ENCODE measurements around the gene PDAP1.
"Not testable (repeated sequence)": the region's sequence is repeated elsewhere in the genome, so short reads cannot be mapped to it uniquely, and the experiment has no call there.

The PDAP1 gene

DNA sequence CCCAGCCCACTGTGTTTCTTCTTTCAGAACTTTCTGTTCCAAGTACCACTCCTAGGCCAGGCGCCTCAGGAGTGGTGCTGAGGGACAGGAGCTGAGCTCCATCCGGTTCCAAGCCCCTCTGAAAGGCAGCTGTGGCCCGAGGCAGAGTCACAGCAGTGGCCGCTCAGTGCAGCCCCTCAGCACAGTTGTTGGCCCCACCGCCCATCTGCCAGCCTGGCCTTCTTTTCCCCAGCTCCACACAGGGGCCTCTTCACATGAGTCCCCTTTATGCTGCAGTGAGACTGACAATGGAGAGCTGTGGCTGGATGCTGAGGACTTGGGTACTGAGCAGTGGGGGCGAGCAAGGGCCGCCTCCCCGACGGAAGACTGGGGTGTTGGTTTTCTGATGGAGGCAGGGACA lies 9.9 kb upstream of the PDAP1 start:
- CTCF ChIA-PET = interaction anchor here (0.6 kb wide), 1 partner anchor 77 kb away, joined by 3 read pairs; no protein-coding TSS in a partner anchor
- no peaks in the 10 kb centered on the region for H3K4me1 ChIP-seq (ENCODE audit: control extremely low read depth in 1 of 4, control insufficient read depth in 4 of 4, insufficient read depth in 4 of 4, low read length in 3 of 4)
- H3K27me3 ChIP-seq (replicated peaks in 2 of 5; ENCODE audit: control insufficient read depth in 4 of 5, insufficient read depth in 5 of 5, low read length in 4 of 5) = no peaks in the 10 kb centered on the region
- peaks cover 11 to 85% (median 64%) of the 10 kb centered on the region in 4 experiments for H3K36me3 ChIP-seq (ENCODE audit: control insufficient read depth in 4 of 4, insufficient read depth in 4 of 4, low read length in 3 of 4)
- H3K9me3 ChIP-seq (ENCODE audit: control extremely low read depth in 1 of 5, control insufficient read depth in 4 of 5, insufficient read depth in 2 of 5, low read depth in 1 of 5, low read length in 4 of 5) = no peaks in the 10 kb centered on the region
- no peak for DNase-seq
- POLR2A ChIA-PET = no interaction called here
- 97% methylated on average over 8 of the region's 9 CpGs for WGBS (ENCODE audit: insufficient coverage)
- H3K4me3 ChIP-seq (ENCODE audit: control insufficient read depth in 1 of 7, extremely low read depth in 1 of 7, insufficient read depth in 4 of 7, low read depth in 2 of 7, low read length in 6 of 7) = no peak overlapping the region
- no peak overlapping the region for H3K27ac ChIP-seq (ENCODE audit: insufficient read depth in 1 of 2, low read depth in 1 of 2, low read length in 2 of 2, poor library complexity in 1 of 2, severe bottlenecking in 2 of 2)

DNA sequence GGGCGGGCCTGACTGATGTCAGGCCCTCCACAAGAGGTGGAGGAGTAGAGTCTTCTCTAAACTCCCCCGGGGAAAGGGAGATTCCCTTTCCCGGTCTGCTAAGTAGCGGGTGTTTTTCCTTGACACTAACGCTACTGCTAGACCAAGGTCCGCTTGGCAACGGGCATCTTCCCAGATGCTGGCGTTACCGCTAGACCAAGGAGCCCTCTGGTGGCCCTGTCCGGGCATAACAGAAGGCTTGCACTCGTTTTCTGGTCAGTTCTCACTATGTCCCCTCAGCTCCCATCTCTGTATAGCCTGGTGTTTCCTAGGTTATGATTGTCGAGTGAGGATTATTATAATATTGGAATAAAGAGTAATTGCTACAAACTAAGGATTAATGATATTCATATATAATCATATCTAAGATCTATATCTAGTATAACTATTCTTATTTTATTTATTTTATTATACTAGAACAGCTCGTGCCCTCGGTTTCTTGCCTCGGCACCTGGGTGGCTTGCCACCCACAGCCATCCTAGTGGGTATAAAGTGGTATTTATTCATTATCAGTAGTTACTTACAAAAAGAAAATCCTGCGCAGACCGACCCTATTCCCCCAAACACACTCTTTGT lies 7.2 kb upstream of the PDAP1 start:
- DNase-seq = peak in 1 of 3 donors; percentile 34
- H3K27ac ChIP-seq (ENCODE audit: insufficient read depth in 1 of 2, low read depth in 1 of 2, low read length in 2 of 2, poor library complexity in 1 of 2, severe bottlenecking in 2 of 2); H3K9me3 ChIP-seq (ENCODE audit: control extremely low read depth in 1 of 5, control insufficient read depth in 4 of 5, insufficient read depth in 2 of 5, low read depth in 1 of 5, low read length in 4 of 5); H3K27me3 ChIP-seq (replicated peaks in 2 of 5; ENCODE audit: control insufficient read depth in 4 of 5, insufficient read depth in 5 of 5, low read length in 4 of 5); H3K4me3 ChIP-seq (ENCODE audit: control insufficient read depth in 1 of 7, extremely low read depth in 1 of 7, insufficient read depth in 4 of 7, low read depth in 2 of 7, low read length in 6 of 7); POLR2A ChIA-PET; H3K4me1 ChIP-seq (ENCODE audit: control extremely low read depth in 1 of 4, control insufficient read depth in 4 of 4, insufficient read depth in 4 of 4, low read length in 3 of 4): not testable (repeated sequence)
- WGBS (ENCODE audit: insufficient coverage) = 96% methylated on average over 7 of the region's 17 CpGs
- CTCF ChIA-PET = interaction anchor here (0.7 to 2.0 kb wide), 5 partner anchors 10 to 48 kb away, joined by 3 to 8 read pairs (median 3); no protein-coding TSS in a partner anchor
- H3K36me3 ChIP-seq (ENCODE audit: control insufficient read depth in 4 of 4, insufficient read depth in 4 of 4, low read length in 3 of 4) = peaks cover 21 to 91% (median 64%) of the 10 kb centered on the region in 4 experiments

DNA sequence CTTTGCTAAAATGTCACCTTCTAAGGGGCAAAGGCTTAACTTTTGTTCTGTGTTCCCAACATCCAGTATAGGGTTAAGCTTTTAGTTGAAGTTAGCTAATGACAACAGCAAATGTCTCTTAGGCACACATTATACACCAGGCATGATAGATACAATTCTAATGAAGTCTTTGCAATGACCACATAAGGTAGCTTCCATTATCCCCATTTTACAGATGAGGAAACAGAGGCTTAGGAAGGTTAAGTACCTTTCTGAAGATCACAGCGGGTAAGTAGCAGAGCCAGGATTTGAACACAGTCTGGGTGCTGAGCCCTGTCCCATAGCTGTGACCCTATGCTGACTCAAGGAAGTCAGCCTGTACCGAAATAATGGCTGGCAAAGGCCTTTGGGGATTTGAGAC lies 2.2 kb upstream of the PDAP1 start:
- H3K9me3 ChIP-seq (ENCODE audit: control extremely low read depth in 1 of 5, control insufficient read depth in 4 of 5, insufficient read depth in 2 of 5, low read depth in 1 of 5, low read length in 4 of 5) = no peaks in the 10 kb centered on the region
- ChIA-PET CTCF (interaction anchor here (1.0 to 2.3 kb wide), 2 partner anchors 9 to 46 kb away, joined by 4 to 10 read pairs; no protein-coding TSS in a partner anchor), POLR2A (no interaction called here)
- no peak overlapping the region for H3K4me3 ChIP-seq (ENCODE audit: control insufficient read depth in 1 of 7, extremely low read depth in 1 of 7, insufficient read depth in 4 of 7, low read depth in 2 of 7, low read length in 6 of 7)
- 100% methylated on average over 2 of the region's 2 CpGs for WGBS (ENCODE audit: insufficient coverage)
- no peaks in the 10 kb centered on the region for H3K27me3 ChIP-seq (replicated peaks in 2 of 5; ENCODE audit: control insufficient read depth in 4 of 5, insufficient read depth in 5 of 5, low read length in 4 of 5)
- peak overlapping the region in 1 of 2 experiments; percentile 17 for H3K27ac ChIP-seq (ENCODE audit: insufficient read depth in 1 of 2, low read depth in 1 of 2, low read length in 2 of 2, poor library complexity in 1 of 2, severe bottlenecking in 2 of 2)
- no peak for DNase-seq
- H3K4me1 ChIP-seq (ENCODE audit: control extremely low read depth in 1 of 4, control insufficient read depth in 4 of 4, insufficient read depth in 4 of 4, low read length in 3 of 4) = peaks cover 22 to 33% (median 32%) of the 10 kb centered on the region in 4 experiments
- H3K36me3 ChIP-seq (ENCODE audit: control insufficient read depth in 4 of 4, insufficient read depth in 4 of 4, low read length in 3 of 4) = peaks cover 14 to 44% (median 33%) of the 10 kb centered on the region in 4 experiments

DNA sequence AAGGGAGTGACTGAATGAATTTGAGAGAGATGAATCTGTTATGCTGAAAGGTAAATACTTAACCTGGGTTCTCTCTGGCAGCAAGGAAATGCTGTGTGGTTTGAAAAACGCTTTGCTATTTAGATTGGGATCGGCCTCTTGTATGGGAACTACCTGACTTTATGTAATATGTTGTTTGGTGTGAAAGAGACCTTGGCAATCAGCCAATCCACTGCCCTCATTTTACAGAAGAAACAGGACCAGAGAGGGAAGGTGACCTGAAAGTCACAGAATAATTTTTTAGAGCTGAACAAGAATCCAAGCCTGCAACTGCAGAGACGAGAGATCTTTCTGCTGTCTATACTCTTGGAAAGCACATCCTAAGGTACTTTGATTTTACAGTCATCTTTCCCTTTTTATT lies 1.4 kb upstream of the PDAP1 start:
- Histone ChIP-seq H3K27ac (ENCODE audit: insufficient read depth in 1 of 2, low read depth in 1 of 2, low read length in 2 of 2, poor library complexity in 1 of 2, severe bottlenecking in 2 of 2) (peak overlapping the region; percentile 96 to 99), H3K9me3 (ENCODE audit: control extremely low read depth in 1 of 5, control insufficient read depth in 4 of 5, insufficient read depth in 2 of 5, low read depth in 1 of 5, low read length in 4 of 5) (no peaks in the 10 kb centered on the region), H3K36me3 (ENCODE audit: control insufficient read depth in 4 of 4, insufficient read depth in 4 of 4, low read length in 3 of 4) (peaks cover 14 to 42% (median 27%) of the 10 kb centered on the region in 4 experiments), H3K27me3 (replicated peaks in 2 of 5; ENCODE audit: control insufficient read depth in 4 of 5, insufficient read depth in 5 of 5, low read length in 4 of 5) (no peaks in the 10 kb centered on the region), H3K4me1 (ENCODE audit: control extremely low read depth in 1 of 4, control insufficient read depth in 4 of 4, insufficient read depth in 4 of 4, low read length in 3 of 4) (peaks cover 22 to 33% (median 32%) of the 10 kb centered on the region in 4 experiments), H3K4me3 (ENCODE audit: control insufficient read depth in 1 of 7, extremely low read depth in 1 of 7, insufficient read depth in 4 of 7, low read depth in 2 of 7, low read length in 6 of 7) (peak overlapping the region in 6 of 7 experiments; percentile 37 to 99 (median 92))
- DNase-seq = peak in 1 of 3 donors; percentile 22
- no CpG with 5 or more reads among the region's 3 CpGs for WGBS (ENCODE audit: insufficient coverage)
- ChIA-PET CTCF (interaction anchor here (1.0 to 2.3 kb wide), 2 partner anchors 11 to 46 kb away, joined by 3 to 10 read pairs; no protein-coding TSS in a partner anchor), POLR2A (interaction anchor here (1.2 kb wide), 1 partner anchor 15 kb away, joined by 3 read pairs; no protein-coding TSS in a partner anchor)

DNA sequence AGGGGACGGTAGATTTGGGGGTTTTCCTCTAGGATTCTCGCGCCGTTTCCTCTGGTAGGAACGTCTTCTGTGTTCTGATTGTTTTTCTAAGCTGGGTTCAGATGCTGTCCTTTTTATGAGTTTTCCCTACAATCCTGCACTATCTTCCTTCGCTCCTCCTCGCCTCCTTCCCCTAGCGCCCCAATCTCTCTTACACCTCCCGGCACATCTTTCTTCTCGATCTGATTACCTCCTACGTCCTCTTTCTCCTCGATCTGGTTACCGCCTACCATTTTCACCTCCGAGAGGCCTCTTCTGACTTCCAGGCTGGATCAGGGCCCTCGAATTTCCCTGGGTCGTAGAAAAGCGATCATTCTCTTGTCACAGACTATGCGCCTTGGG lies 785 bp upstream of the PDAP1 start:
- H3K9me3 ChIP-seq (ENCODE audit: control extremely low read depth in 1 of 5, control insufficient read depth in 4 of 5, insufficient read depth in 2 of 5, low read depth in 1 of 5, low read length in 4 of 5) = no peaks in the 10 kb centered on the region
- peak in 2 of 3 donors; percentile 46 to 57 for DNase-seq
- no peaks in the 10 kb centered on the region for H3K27me3 ChIP-seq (replicated peaks in 2 of 5; ENCODE audit: control insufficient read depth in 4 of 5, insufficient read depth in 5 of 5, low read length in 4 of 5)
- peaks cover 22 to 33% (median 32%) of the 10 kb centered on the region in 4 experiments for H3K4me1 ChIP-seq (ENCODE audit: control extremely low read depth in 1 of 4, control insufficient read depth in 4 of 4, insufficient read depth in 4 of 4, low read length in 3 of 4)
- H3K4me3 ChIP-seq (ENCODE audit: control insufficient read depth in 1 of 7, extremely low read depth in 1 of 7, insufficient read depth in 4 of 7, low read depth in 2 of 7, low read length in 6 of 7) = peak overlapping the region; percentile 82 to 99 (median 94)
- ChIA-PET CTCF (interaction anchor here (0.9 to 2.3 kb wide), 7 partner anchors 10 to 47 kb away, joined by 3 to 10 read pairs (median 3); partner anchors contain the start of gene PTCD1), POLR2A (interaction anchor here (0.6 to 1.6 kb wide), 6 partner anchors 11 to 91 kb away, joined by 3 to 6 read pairs (median 4); partner anchors contain the start of gene ZNF394)
- WGBS (ENCODE audit: insufficient coverage) = 0% methylated on average over 13 of the region's 18 CpGs
- H3K27ac ChIP-seq (ENCODE audit: insufficient read depth in 1 of 2, low read depth in 1 of 2, low read length in 2 of 2, poor library complexity in 1 of 2, severe bottlenecking in 2 of 2) = peak overlapping the region; percentile 96 to 99
- H3K36me3 ChIP-seq (ENCODE audit: control insufficient read depth in 4 of 4, insufficient read depth in 4 of 4, low read length in 3 of 4) = peaks cover 14 to 45% (median 27%) of the 10 kb centered on the region in 4 experiments

DNA sequence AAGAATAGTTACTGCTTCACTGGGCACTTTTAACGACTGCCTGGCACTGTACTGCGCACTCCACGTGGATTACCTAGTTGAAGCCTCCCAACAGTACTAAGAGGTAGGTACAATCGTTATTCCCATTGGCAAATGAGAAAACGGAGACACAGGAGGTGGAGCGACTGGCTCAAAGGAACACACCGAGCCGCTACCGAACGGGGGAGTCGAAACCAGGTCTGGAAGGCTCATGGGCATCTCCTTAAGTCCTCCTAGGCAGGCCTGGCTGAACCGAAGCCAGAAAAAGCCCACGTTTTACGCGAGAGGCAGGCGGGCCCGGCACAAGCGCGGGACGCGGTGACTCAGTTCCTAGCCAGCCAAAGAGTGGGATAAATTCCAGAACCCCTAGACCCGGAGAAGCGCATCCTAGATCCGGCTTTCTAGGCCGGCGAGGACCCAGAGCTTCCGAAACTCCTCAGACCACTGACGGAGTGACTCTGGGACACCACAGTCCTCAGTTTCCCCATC lies 472 bp downstream of the PDAP1 start:
- WGBS (ENCODE audit: insufficient coverage) = under 1% methylated on average over 22 of the region's 28 CpGs
- peak in 2 of 3 donors; percentile 51 to 62 for DNase-seq
- peaks cover 8 to 45% (median 27%) of the 10 kb centered on the region in 4 experiments for H3K36me3 ChIP-seq (ENCODE audit: control insufficient read depth in 4 of 4, insufficient read depth in 4 of 4, low read length in 3 of 4)
- H3K4me3 ChIP-seq (ENCODE audit: control insufficient read depth in 1 of 7, extremely low read depth in 1 of 7, insufficient read depth in 4 of 7, low read depth in 2 of 7, low read length in 6 of 7) = peak overlapping the region; percentile 82 to 99 (median 94)
- H3K9me3 ChIP-seq (ENCODE audit: control extremely low read depth in 1 of 5, control insufficient read depth in 4 of 5, insufficient read depth in 2 of 5, low read depth in 1 of 5, low read length in 4 of 5) = no peaks in the 10 kb centered on the region
- ChIA-PET POLR2A (interaction anchor here (0.5 to 2.0 kb wide), 5 partner anchors 9 to 405 kb away, joined by 3 to 7 read pairs (median 5); partner anchors contain the start of genes CPSF4 and PTCD1), CTCF (interaction anchor here (0.9 to 2.0 kb wide), 8 partner anchors 9 to 44 kb away, joined by 3 to 9 read pairs (median 5); no protein-coding TSS in a partner anchor)
- peaks cover 22 to 33% (median 32%) of the 10 kb centered on the region in 4 experiments for H3K4me1 ChIP-seq (ENCODE audit: control extremely low read depth in 1 of 4, control insufficient read depth in 4 of 4, insufficient read depth in 4 of 4, low read length in 3 of 4)
- H3K27ac ChIP-seq (ENCODE audit: insufficient read depth in 1 of 2, low read depth in 1 of 2, low read length in 2 of 2, poor library complexity in 1 of 2, severe bottlenecking in 2 of 2) = peak overlapping the region; percentile 96 to 99
- no peaks in the 10 kb centered on the region for H3K27me3 ChIP-seq (replicated peaks in 2 of 5; ENCODE audit: control insufficient read depth in 4 of 5, insufficient read depth in 5 of 5, low read length in 4 of 5)

Data from common myeloid progenitor, CD34-positive (primary cell).